T47D (cell line): Measurements from ENCODE around the gene KMO.

Source experiments
- DNase-seq, 2 experiments: peaks; one replicate each; pipeline versions ENCODE4 v3.0.0 to v3.0.0-alpha.2; 2011 to 2012; ENCODE audit warnings: low read depth in 1 of 2, low spot score in 1 of 2
- JUND ChIP-seq: IDR thresholded peaks from 2 replicates; pipeline ENCODE4 v1.6.1; 2012; ENCODE audit warnings: low read depth
- in situ Hi-C: cut with HindIII; loops from 2 replicates; pipeline ENCODE4 v1.10.0; 2016; ENCODE audit warnings: low sequenced_read_pairs, low pct_unique_long_range_greater_than_20kb

The KMO gene

DNA sequence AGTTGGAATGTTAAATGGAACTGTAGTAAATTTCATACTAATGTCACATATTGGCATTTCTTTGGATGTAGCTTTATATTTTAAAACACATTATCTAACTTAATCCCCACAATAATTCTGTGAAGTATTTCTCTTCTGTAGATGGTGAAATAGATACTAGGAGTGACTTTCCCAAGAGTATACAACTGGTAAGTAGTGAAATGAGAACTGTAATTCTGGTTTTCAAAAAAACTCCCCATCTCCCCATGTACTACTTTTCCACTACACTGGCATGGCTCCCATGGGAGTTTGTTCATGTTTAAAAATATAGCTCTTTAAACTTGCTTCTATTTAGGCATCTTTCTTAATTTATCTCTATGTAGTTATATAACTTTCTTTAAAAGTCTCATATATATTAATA is 97.8 kb downstream of the KMO start:
- in situ Hi-C loops: no loop called here
- TF ChIP-seq JUND: no peak
- no peak for DNase-seq

DNA sequence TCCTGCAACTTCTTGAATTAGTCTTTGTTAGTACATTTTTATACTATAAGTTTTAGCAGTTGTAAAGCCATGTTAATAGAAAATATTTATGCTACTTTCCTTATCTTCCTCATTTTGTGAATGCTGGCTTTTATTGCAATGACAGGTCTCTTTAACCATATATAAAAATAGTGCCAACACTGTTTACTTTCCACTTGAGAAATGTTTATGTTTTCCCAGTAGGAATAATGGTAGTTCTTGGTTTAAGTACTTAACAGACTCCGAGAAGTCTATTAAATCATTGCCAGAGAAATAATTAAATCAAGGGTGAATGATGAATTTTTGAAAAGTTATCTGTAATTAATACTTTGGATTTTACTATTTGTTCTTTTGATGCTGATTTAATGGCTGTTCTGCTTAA is 98.3 kb downstream of the KMO start:
- in situ Hi-C loops: no loop called here
- TF ChIP-seq JUND: no peak
- DNase-seq: no peak

DNA sequence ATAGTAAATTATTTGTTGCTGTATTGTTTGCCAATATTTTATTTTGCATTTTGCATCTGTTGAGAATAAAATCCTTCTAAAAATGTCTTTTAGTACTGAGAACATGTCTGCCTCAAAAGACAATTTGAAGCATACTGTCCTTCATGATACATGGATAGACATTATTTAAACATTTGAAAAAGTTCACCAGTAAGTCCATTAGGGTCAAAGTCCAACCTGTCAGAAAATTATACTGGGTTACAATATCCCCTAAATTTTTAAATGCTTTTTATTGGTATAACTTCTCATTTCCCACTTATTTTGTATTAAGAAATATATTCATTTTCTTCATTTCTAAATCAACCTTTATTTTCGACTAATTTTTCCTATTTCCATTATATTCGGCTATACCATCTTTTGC is 98.7 kb downstream of the KMO start:
- DNase-seq: no peak
- no peak for TF ChIP-seq JUND
- in situ Hi-C loops: no loop called here

DNA sequence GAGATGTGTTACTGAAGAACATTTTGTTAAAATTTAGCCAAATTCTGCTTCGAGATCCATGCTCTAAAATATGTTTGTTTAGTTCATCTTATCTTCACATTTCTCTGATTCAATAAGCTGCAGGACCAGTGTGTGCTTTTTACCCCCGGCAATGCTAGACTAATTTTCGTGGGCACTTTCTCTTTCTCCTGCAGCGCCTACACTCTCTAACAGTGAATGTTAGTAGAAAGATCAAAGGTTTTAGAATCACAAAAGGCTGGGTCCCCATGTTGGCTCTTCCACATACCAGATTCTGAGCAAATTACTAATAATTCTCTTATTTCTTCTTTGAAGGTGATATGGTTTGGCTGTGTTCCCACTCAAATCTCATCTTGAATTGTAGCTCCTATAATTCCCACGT is 99.5 kb downstream of the KMO start:
- in situ Hi-C loops: no loop called here
- TF ChIP-seq JUND: no peak

DNA sequence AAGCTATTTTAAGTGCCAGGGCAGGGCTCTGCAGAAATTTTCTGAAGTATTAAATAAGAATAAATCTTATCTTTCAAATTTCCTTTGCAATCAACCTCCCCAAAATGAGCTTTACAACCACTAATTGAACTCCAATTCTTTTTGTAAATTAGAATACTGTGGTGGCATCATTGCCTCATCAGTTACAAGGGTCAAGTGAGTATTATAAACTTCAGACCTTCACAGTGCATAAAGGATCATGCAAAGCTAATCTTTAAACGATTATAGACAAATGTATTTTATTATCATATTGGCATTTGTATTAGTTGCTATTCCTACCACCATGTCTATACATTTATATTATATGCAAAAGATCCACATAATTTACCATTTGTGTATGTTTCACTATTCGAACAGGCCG is 100.8 kb downstream of the KMO start:
- TF ChIP-seq JUND: no peak

More for the DNA sequence above, 99.5 kb downstream of the KMO start:
- DNase-seq: no peak

DNA sequence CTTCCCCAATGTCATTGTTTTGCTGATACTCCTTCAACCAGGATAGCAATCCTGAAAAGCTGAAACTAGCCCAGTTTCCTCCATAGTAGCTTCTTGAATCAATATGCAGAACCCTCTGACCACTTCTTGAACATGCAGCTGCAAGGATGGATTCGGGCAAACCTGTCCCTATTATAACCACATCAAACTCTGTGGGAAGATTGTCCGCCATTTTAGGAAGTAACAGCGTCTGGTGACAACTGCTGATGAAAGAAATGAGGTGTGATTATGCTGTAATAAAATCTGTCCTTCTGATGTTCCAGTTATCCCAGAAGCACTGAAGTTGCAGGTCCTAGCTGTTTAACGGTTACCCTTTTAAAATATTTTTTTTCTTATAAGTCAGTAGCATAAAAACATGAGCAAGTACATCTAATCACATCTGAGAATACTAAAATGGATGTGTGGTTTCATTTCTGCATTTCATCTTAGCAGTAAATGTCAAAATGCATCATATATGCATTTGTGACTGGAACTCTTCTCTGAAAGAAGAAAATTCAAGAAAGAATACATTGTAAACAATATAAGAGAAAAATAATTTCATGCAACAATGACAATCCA is 103.5 kb downstream of the KMO start:
- no peak for DNase-seq
- in situ Hi-C loops: no loop called here
- TF ChIP-seq JUND: no peak

More for the DNA sequence above, 100.8 kb downstream of the KMO start:
- no peak for DNase-seq
- in situ Hi-C loops: no loop called here

DNA sequence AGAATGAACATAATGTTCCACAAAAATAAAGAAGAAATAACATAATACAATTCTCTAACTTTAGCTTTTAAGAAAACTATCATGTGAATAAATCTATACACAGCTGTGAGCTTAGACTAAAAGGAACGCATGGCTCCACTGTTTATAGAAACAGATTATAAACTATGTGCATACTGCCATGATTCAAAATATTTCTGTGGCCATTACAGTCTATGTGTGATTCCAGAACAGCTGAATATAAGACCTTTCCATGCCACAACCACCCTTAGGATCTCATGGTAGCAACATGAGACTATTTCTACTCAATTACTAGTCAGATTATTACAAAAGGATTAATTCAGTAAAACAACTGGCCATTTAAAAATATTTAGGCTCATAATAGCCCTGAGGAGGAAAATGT is 104.1 kb downstream of the KMO start:
- no peak for DNase-seq
- no peak for TF ChIP-seq JUND
- in situ Hi-C loops: no loop called here

DNA sequence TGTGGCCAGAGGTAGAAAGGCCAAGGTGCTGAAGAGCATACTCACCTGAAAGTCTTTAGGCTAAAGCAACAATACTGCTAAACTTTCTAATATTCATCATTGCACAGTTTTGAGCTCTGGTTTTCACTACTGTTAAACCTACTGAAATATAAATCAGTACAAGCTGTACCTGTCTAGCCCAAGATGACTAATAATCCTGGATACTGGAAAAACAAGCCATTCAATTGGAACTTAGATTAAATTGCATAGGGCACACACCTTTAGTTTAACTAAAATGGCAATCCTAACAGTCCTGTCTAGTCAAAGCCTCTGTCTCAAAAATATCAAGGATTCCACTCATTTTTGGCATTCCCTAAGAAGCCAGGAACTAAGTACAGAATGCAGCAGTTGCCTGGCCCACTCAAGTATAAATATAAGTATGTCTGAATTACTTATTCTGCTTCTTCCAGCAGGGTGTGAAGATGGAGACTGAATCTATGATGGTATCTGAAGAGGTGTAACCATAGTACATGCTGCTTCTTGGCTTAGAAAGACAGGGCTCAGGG is 104.9 kb downstream of the KMO start:
- DNase-seq: no peak
- in situ Hi-C loops: no loop called here
- no peak for TF ChIP-seq JUND

DNA sequence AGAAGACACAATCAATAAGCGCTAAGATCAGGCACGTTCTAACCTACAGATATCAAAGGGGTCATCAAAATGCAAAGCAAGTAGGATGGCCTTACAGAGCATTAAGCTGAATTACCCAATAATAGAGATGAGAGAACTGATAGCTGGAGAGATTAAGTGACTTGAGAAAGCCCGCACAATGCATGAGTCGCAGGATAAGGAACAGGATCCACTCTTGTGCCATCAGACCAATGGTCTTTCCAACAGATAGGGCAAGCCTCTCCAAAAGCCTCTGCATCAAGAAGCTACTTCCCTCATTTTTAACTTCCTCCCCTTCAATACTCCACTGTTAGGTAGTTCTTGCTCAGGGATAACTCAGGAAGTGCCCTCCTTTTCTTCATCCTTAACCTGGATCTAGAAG is 105.4 kb downstream of the KMO start:
- no peak for DNase-seq
- no peak for TF ChIP-seq JUND
- in situ Hi-C loops: no loop called here

DNA sequence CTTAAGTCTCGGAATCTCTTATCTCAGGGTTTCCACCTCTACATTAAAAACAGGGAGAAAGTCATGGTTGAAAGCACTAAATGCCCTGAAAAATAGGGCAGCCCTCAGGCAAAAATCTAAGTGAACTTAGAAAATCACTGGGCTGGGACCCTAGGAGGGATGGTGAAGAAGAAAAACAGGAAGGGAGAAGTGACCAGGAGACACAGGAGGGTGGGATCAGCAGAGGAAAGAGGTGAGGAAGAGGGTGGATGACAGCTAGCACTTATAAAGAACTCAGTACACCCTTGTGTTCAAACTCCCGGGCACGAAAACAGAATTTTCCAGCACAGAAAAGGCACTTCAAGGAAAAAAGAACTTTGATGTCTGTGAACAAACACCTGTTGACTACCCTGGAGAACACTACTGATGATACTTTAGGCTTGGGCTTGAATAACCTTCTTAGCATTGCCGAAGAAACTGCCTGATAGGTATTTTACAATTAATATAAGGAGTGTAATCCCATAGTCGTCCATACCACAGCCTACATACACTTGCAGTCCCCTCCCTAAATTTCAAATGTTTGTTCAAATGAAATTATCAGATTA is 106.0 kb downstream of the KMO start:
- in situ Hi-C loops: no loop called here
- no peak for DNase-seq
- TF ChIP-seq JUND: no peak

DNA sequence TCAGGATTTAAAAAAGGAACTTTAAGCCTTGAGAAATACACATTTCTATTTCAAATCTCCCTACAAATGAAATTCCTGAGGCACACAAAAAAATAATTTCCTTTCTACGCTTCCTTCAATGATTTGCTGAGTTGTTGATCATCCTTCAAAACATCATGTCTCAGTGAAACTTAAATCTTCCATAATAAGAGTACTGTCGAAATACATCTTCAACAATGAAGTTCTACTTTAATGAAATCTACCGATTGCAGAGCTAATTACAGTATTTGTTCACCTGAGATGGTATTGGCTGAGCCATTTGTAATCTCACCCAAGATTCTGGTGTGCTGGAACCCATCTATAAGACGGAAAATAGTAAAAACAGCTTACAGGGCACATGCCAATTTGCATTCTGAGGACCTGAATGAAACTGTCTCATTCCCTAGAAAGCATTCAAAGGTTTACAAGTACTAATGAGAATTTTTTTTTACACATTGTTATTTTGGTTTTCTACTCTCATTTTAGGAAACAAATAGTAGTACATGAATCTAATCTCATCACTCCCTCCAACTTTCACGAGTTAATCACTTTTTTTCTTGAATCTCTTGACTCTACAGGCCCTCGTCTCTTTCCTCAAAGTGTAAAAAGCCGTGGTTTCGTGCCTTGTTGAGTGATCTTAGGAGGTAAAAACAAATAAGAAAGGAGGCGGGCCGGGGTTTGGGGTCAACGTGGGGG is 106.9 kb downstream of the KMO start:
- no peak for TF ChIP-seq JUND
- DNase-seq: no peak

DNA sequence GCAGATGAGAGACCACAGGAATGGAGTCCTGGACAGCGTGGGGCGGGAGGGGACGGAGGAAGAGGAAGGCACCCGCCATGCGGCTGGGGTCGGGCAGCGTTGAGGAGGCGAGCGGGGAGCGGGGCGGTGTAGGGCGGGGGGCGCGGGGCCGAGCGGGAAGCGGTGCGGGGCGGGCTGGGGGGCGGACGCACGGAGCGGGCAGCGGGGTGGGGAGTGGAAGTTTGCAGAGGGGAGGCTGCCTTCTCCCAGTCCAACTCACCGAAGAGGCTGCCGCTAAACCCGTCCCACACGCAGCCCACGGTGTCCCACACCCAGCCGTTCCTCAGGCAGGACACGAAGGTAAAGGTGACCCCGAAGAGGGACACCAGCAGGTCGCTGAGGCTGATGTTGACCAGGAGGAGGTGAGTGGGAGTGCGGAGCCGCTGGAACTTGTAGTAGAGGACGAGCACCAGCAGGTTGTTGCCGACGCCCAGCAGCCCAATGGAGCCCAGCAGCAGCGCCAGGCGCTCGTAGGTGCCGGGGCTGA is 107.5 kb downstream of the KMO start:
- no peak for TF ChIP-seq JUND
- DNase-seq: peak; percentile 56 to 62
- in situ Hi-C loops: no loop called here

More for the DNA sequence above, 106.9 kb downstream of the KMO start:
- in situ Hi-C loops: no loop called here

DNA sequence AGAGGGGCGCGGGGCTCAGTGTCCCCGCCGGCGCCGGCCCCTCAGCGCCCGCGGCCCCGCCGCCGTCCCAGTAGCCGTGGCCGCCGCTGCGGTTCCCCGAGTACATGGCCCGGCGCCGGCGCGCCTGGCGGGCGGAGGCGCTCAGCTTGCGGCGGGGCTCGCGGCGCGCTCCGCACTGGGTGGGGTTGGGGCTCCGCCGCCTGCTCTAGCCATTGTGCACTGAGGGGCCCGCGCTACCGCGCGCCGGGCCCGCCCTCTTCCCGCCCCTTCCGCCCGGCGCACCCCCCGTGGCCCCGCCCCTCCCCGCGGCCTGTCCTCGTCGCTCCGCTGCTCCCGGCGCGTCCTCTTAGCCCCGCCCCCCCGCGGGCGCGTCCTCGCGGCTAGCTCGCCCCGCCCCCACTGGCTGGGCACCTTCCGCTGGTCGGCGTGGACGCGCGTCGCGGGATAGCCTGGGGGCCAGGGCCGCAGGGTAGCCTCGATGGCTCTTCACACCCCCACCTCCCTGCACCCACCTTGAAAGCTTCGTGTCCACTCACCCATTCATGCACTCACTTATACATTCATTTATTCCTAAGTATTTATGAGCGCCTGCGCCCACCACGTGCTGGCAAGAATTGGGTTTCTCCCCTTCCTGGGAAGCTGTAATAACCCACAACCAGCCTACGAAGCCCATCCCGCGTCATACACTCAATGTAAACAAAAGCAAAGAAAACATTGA is 108.1 kb downstream of the KMO start, which contains the start of the genes CHML and OPN3:
Gene CHML, minus strand, starts transcription at position 221 of the 718 bp plus-strand sequence. CDS start 4,603 bp downstream, outside the sequence.
Gene OPN3, minus strand, starts transcription at position 221 of the 718 bp plus-strand sequence. Its CDS starts 115 bp downstream, at position 106.
- in situ Hi-C loops: no loop called here
- no peak for TF ChIP-seq JUND
- DNase-seq: peak; percentile 94 to 98
